ENCODE measurements around the gene E2F2.

The E2F2 gene

DNA sequence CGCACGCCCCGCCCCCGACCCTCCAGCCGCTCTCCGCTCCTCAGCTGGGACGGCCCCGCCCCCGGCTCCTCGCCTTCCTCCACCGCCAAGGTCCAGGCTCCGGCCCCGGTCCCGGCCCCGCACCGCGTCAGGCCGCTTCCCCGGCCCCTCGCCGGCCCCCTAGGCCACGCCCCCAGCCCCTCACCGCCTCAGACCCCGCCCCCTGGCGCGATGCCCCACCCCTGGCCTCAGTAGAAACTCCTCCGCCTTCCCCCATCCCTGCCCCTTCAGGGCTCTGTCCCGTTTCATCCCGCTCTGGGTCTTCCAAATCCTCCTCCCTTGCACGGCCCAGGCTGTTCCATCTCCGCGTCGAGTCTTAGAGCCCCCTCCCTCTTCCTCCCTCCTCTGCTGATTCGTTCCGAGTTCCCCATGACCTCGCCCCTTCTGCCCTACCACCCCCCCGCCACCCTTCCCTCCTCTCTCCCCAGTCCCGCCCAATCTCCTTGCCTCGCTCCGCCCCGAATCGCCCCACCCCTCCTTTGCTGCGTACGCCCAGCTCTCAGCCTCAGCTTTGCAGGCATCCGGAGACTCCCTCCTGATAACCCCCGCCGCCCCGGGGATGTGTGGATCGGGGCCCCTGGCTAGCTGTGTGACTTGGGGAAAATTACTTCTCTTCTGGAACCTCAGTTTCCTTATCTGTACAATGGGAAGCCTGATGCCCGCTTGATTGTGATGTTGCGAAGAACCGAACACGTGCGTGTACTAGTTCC, 46.6 kb downstream of the E2F2 start:
- peak; percentile 88 for DNase-seq (ENCODE audit: low read depth)

DNA sequence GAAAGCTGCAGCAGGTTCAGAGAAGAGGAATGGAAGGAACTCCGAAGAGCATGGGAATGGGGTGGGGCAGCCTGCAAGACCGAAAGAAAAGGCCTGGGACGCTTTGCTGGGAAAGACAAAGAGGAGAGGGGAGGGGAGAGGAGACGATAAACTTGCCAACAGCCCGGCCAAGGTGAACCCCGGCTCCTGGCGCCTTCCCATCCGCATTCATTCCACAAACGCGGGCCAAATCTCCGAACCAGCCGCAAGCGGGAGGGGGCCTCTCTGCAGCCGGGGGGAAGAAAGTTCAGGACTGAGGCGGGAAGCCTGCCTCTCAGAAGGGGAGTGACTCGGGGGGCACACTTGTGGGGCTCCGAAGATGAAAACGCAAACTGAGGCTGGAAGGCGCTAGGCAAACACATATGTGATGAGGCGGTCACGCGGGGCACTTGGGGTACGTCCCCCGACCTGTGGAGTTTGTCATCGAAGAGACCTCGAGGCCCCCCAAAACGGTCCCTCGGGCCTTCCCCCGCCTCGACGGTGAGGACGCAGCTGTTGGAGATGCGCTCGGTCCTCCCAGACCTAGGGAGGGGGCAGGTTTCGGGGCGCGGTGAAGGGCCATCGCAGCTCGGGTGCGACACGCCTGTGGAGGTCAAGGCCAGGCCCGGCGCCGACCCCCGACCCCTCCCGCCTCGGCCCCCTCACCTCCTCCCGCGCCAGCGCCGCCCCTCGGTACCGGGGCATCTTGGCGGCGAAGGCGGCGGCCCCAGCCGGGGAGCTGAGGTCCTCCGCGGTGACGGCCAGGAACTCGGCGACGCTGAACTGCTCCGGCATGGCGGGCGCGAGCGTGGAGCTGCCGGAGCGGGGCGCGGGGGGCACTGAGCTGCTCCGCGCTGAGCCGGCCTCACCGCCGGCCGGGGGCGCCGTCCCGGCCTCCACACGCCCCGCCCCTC, 47.4 kb downstream of the E2F2 start, which contains the start of gene ASAP3:
Gene ASAP3 (minus strand): TSS at position 859 of the 932 bp plus-strand sequence. CDS start 46 bp downstream, at position 813.
- DNase-seq (ENCODE audit: low read depth), result no peak

DNA sequence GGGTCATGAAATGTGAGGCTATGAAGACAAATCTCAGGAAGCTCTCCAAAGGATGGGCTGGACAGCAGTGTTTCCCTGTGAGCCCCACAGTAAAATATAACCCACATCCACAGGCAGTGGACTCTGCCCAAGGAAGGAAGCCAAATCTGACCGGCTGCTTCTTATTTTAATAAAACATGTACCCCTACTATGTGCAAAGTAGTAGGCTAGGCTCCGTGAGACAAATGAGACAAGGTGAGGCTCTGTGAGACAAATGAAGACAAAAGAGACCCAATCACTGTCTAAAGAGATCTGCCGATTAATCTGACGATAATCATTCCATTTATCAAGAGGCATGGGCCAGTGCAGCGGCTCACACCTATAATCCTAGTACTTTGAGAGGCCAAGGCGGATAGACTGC, 49.1 kb downstream of the E2F2 start:
- DNase-seq (ENCODE audit: low read depth), result no peak

DNA sequence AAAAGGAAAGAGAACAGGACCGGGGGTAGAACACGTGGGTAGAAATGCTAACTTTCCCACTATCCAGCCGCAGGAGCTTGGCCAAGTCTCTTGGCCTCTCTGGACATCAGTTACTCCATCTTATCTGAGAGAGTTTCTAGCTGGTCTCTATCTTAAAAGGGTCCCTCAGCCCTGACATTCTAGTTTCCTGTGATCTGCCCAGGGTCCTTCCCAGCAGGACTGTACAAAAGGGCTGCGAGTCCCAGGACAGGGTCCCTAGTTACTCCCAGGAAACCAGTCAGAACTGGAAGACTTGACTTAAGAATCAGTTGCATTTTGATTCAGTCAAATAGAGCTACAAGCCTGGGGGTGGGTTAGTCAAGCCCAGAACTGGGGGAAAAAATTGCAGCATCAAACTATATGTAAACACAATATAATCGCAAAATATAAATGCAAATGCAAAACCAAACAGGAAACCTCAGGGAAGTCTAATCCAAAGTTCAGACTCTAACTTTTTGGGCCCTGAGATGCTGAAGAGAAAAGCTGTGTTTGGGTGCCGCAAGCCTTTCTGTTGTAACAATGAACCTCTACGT, 49.9 kb downstream of the E2F2 start:
- DNase-seq (ENCODE audit: low read depth), result no peak

DNA sequence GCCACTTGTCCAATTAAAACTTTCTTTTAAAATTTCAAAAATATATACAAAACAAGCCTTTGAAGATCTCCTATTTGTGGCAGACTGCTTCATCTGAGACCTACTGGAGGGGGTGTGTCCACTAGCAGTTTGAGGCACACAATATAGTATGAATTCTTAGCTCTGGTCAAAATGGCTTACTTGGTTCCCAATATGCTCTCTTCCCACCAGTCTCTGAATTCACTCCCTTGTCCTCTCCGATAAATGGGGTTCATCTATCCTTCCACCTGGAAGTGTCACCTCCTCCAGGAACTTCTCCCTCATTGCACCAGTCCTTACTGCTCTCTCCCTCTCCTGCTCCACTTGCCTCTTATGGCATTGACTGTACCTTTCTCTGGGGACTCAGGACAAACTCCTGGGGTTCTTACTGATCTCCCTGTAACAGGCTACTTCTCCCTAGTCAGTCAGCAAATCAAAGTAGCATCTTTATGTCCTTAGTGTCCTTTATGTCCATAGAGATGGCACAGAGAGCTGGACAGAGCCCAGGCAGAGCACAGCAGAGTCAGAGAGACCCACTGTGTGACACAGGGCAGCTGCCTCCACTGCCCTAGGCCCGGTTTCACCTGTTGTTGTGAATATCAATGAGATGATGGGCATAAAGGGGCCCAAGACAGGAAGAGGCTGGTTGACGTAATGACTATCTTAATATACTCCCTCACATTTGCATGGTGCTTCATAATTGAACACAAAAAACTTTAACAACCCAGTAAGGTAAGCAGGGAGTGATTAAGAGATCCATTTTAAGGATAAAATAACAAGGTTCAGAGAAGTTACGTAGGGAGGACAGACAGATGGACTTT, 50.6 kb downstream of the E2F2 start:
- no peak for DNase-seq (ENCODE audit: low read depth)

DNA sequence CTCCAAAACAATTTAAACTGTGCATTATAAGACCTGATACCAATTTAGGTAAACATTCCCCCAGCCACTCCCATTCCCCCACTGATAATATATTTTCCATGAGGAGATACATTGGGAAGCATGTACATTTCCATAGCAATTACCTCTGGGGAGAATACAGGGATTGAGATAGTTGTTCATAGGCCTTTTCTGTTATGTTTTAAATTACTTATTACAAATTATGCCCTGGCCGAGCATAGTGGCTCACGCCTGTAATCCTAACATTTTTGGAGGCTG, 51.4 kb downstream of the E2F2 start:
- DNase-seq (ENCODE audit: low read depth), result no peak

DNA sequence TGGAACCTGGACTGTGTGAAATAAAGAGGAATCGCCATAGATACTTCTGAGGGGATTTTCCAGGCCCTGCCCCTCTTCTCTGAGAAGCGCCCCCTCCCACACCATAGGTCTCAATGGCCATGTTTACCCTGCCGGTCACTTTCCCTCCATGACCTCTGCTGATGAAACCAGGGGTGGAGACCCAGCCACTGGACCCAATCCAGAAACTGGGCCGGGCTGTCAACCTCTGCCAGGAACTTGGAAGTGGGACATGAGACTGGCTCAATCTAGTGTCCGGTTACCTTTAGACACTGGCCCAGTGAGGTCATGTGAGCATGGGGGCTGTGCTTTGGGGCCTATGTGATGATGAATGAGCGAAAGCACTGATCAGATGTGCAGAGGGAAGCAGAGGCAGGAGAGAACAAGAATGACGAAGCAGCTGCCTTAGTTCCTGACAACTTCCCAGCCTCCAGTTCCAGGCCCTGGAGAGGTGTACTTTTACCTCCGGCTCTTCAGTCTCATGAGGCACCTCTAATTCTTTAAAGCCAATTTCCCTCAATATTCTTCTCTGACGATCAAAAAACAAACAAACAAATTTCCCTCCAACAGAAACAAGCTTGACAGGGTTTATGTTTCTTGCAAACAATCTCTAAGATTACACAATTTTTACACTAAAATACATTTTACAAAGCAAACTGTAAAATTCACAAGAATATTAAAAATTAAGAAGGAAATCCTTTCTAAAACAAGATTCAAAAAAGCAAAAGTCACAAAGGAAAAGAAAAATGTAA, 52.0 kb downstream of the E2F2 start:
- DNase-seq (ENCODE audit: low read depth), result peak; percentile 92

DNA sequence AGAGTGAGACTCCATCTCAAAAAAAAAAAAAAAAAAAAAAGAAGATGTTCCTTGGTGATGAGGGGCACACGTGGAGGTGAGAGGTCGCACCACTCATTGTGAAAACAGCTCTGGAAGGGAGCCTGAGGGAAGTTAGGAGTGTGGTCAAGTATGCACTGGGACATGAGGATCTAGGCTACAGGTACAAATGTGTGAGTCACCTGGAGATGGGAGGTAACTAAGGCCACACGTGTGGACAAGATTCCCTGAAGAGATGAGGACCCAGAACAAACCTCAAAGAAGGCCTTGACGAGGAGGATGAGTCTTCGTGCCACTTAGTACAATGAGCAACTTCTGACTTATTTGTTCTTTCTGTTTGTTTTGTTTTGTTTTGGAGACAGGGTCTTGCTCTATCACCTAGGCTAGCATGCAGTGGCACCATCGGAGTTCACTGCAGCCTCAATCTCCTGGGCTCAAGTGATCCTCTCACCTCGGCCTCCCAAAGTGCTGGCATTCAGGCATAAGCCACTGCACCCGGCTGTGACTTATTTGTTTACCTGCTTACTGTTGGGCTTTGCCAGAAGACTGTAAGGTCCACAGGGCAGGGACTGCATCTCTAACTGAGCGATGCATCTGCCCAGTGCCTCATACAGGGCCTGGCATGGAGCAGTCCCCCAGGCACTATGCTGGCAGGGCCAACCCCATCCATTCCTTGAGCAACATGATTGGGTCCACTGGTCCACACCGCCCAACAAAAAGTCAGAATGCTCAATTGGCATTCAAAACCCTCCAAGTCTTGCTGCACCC, 53.5 kb downstream of the E2F2 start:
- DNase-seq (ENCODE audit: low read depth), result no peak

DNA sequence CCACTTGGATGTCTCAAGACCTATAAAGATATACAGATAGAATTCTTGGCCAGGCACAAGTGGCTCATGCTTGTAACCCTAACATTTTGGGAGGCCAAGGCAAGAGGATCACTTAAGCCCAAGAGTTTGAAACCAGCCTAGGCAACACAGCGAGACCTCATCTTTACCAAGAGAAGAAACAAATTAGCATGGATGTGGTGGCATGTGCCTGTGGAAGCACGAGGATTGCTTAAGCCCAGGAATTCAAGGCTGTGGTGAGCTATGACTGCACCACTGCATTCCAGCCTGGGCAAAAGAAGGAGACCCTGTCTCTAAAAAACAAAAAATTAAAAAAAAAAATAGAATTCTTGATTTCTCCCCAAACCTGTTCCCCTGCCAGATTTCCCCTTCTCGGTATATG, 55.4 kb downstream of the E2F2 start:
- no peak for DNase-seq (ENCODE audit: low read depth)

DNA sequence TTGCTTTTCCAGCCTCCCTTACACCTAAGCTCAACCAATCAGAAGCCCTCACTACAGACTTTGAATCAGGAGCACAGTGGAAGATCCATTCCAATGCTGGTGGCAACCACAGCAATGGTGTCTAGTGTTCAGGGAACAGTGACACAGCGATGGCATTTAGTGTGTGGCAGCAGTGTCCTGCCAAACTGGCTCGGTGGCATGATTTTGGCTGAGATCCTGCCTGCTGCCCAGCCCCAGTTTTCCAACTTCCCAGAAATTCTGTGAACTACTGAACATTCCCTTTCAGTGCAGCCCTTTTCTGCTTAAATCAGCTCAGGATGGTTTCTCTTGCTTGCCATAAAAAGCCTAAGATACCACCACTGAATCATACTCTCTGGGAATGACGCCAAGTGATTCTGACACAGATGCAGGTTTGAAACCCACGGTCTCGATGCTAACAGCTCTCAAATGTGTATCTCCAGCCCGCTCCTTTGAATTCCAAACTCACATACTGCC, 55.9 kb downstream of the E2F2 start:
- DNase-seq (ENCODE audit: low read depth), result peak; percentile 91

DNA sequence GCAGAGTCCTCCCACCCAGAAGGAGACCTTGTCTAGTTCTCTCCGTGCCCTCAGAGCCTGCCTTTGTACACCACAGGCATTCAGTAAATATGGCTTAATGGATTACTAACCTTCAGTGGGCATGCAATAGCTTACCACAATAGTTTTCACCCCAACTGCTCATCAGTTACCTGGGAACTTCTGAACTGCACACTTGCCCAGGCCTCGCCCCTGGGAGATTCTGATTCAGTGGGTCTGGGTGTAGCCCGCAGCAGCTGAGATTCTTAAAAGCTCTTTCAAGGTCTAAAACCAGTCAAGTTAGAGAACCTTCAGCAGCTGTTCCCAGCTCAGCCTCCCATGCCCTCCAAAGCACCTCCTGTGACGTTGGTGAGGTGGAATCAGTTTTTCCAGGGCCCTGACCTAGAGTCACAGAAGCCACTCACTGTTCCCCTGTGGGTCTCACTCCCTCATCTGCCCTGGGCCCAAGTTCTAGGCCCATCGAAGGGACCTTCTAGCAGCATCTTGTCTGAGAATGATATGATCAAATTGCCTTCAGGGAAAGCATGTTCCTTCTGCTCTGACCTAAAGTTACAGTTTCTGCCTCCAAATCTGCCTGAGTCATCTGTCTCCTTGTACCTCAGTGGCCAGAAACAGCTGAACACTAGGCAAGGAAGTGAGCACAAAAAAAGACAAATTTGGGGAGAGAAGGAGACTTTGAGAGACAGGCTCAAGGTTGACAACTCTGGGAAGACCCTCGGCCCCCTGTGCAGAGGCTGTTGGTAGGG, 57.8 kb downstream of the E2F2 start:
- no peak for DNase-seq (ENCODE audit: low read depth)

DNA sequence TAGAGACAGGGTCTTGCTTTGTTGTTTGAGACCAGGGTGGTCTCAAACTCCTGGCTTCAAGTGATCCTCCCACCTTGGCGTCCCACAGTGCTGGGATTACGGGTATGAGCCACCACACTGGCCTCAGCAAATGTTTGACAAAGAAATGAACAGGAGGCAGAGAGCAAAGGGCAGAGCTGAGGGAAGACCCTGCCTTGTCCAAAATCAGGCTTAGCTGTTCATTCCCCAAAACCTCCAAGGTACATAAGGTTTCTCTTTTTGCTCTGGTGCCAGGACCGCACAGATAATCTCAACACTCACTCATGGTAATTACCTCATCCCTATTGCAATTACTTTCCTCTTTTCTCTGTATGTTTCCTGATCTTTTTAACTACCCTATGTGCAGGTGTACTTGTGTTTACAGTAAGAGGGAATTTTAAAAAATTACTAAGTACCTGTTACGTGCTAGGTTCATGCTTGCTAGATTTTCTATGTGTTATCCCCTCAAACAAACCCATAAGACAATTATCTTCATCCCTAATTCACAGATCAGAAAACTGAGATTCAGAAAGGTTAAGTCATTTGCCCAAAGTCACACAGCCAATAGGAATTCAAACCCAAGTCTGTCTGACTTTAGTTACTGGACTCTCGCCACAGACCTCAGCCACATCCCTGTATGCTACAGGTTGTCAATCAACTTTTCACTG, 58.5 kb downstream of the E2F2 start:
- DNase-seq (ENCODE audit: low read depth), result no peak

DNA sequence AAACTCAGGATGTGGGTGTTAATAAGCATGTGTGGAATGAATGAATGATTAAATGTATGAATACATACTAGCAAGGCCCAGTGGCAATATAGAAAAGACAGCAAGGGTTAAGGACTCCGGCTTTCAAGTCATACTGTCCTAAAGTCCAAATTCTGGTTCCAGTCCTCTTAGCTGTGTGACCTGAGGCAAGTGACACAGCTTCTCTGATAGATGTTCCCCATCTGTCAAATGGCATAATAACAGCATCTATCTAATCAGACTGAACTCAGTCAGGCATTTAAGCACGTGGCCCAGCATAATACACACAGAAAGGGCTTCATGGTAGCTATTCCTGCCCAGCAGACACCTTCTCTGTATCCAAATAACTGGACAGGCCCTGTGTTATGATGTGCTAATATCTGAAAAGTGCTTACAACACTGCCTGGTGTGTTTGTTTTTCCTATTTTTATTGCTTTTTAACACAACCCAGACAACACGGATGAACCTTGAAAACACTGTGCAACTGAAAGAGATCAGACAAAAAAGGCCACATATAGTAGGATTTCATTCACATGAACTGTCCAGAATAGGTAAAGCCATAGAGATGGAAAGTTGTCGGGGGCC, 59.5 kb downstream of the E2F2 start:
- no peak for DNase-seq (ENCODE audit: low read depth)

DNA sequence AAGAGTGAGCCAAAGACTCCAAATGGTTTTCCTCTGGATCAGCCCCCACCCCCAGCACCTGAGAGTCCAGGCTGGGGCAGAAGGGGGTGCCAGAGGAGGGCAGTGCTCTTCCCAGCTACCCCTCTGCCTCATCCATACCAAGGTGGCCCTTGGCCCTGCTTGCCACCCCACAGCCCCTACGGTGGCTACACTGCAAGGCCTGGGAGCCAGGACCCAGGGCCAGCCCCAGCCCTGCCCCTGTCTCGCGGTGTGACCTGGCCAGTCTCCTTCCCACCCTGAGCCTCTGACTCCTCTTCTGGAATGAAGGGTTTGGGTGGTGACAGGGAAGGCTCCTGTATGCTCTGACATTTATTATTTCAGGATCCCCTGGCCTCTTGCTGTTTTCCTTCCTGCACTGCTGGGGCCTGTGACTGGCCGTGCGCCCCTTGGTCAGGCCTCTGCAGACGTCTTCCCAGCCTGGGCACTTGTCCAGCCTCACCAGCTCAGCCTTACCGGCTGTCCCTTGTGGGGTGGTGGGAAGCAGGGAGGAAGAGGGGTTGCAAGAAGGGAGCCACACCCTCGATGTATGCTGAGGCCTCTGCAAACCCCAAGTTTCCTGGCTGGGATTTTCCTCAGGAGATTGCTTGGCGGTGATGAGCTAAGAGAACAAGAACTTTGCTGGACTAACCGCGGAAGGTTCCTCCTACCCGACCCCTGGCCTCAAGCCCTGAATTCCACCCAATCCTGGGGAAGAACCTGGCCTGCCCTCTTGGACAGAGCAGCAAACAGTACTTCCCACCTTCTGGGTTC, 60.6 kb downstream of the E2F2 start:
- DNase-seq (ENCODE audit: low read depth), result peak; percentile 98

DNA sequence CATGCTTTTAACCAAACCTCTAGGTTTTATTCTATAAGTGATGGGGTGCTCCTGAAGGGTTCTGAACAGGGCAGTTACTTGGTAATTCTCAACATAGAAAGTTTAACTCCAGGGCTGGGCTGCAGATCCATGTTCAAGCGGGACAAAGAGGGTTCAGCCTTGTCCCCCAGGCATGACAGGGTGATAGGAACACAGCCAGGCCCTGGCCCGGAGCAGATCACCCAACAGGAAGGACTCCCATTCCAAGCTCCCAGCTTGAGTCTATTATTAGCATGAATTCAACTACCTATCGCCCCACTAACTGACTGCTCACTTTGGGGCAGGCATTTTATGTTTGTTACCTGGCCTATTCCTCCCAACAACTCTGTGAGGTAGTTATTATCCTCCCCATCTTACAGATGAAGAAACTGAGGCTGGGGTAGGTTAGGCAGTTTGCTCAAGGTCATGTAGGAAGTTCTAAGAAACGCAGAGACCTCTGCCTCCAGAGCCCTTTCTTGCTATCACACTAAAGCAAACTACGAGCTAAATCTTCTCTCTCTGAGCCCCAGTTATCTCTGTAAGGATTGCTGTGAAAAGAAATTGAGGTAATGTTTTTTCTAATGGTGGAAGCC, 61.6 kb downstream of the E2F2 start:
- DNase-seq (ENCODE audit: low read depth), result no peak

DNA sequence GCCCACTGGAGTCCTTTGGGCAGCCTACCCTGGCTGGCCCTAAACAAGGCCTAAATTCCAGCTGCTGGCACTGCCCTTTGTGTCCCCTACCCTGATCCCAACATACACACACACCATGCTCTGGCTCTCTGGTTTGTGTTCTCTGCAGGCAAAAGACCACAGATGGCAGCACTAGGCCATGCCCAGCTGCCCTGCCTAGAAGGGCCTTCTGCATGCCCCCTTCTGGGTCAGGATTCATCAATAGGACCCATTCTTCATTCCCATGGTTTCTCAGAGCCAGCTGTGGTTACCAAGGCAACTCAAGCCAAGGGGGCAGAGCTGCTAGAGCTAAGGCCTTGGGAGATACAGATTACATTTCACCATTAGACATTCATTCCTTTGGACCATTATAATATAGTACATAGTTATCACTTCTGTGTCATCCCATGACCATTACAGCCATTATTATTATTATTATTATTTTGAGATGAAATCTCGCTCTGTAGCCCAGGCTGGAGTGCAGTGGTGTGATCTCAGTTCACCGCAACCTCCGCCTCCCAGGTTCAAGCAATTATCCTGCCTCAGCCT, 64.5 kb downstream of the E2F2 start:
- no peak for DNase-seq (ENCODE audit: low read depth)

DNA sequence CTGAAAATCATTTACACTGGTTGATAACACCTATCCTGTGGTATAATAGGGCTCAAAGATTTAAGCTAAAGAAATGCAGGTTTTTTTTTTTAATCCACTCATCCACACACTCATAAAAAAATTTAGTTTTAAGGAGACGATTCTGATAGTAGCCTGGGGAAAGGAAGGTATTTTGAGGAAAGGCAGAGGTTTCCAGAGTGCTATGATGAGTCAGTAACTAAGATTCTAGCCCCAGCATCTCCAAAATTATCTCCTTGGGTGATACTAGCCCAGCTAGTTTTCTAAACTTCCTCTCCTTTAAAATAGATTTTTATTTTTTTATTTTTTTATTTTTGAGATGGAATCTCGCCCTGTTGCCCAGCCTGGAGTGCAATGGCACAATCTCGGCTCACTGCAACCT, 67.7 kb downstream of the E2F2 start:
- DNase-seq (ENCODE audit: low read depth), result no peak

Data from stromal cell of bone marrow (primary cell).